ENCODE data around the gene GCA.

DNA sequence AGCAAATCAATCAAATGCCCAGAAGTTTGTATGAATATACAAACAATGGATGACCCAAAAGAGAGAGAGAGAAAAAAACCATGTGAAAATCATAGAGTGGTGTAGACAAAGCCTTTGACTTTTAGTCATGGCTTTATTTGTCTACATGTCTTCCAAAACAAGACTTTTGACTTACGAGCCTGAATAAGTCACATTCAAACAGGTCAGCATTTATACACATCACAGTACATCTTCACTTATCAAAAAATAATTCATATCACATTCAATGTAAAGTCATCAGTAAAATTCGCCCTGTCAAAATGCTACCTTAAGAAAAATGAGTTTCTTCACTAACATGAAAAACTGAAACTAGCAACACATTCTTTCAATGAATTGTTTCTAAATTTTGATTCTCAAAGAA lies 27.3 kb upstream of the GCA start:
- TF ChIP-seq CTCF (IDR thresholded peaks at IDR 0.05) (no peak), NFE2L2 (conservative IDR thresholded peaks at IDR 0.05; ENCODE audit: low read length) (no peak), MAFK (IDR thresholded peaks at IDR 0.05; ENCODE audit: partially characterized antibody) (no peak), HES2 (IDR thresholded peaks at IDR 0.05) (no peak), POLR2A (IDR thresholded peaks at IDR 0.05; ENCODE audit: low read length) (no peak), NR3C1 (IDR thresholded peaks at IDR 0.05) (no peak), RAD21 (conservative IDR thresholded peaks at IDR 0.05 in 1 of 2, IDR thresholded peaks at IDR 0.05 in 1 of 2) (no peak), JUN (IDR thresholded peaks at IDR 0.05) (no peak), EP300 (IDR thresholded peaks at IDR 0.05) (no peak)
- TF ChIP-seq, protein P1, sequence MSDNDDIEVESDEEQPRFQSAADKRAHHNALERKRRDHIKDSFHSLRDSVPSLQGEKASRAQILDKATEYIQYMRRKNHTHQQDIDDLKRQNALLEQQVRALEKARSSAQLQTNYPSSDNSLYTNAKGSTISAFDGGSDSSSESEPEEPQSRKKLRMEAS (IDR thresholded peaks at IDR 0.05): no peak
